HG02885 (cell line): ENCODE data around the gene C14orf39.
A peak's percentile ranks its signal among the peaks of the same experiment; 100 is the strongest.

Experiments
- ATAC-seq: cut with Tn5 transposase; IDR thresholded peaks from one replicate; pipeline ENCODE4 v1.9.1; 2021; ENCODE audit warnings: mild to moderate bottlenecking; ENCODE audit not compliant: unreplicated experiment, poor library complexity

The C14orf39 gene, protein sequence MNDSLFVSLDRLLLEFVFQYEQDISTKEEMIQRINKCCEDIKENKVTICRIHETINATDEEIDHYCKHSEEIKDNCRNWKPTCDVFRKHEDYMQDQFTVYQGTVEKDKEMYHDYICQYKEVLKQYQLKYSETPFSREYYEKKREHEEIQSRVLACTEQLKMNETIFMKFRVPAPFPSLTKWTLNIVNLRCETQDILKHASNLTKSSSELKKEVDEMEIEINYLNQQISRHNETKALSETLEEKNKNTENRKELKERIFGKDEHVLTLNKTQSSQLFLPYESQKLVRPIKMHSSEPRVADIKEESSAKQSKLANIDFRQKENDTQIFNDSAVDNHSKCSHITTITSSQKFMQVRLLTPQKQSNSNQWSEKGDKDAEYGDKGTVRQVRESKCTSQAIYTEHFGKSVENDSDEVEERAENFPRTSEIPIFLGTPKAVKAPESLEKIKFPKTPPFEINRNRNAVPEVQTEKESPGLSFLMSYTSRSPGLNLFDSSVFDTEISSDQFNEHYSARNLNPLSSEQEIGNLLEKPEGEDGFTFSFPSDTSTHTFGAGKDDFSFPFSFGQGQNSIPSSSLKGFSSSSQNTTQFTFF

GRCh38 chr14:60485598-60486251 lies at the start of gene C14orf39:
C14orf39 (minus strand) TSS chr14:60486063; CDS start chr14:60485078, 985 bp downstream.
- ATAC-seq, result no peak

DNA sequence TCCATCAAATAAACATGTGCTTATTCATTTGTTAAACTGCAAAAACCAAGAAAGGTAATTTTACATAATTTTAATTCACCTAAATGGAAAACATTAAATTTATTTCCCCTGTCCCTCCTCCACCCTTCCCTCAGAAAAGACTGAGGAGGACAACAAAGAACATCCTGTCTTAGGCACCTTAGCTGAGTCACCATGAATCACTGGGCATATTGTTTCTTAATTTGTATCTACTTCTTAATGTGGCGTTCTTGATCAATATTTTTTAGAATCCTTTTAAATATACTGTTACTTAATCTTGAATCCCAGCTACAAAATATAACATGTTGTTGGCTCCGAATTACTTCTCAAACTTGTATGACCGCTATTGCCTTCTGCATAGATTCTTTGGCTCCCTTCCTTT lies 46.6 kb upstream of the C14orf39 start:
- no peak for ATAC-seq

- peak; percentile 27 for ATAC-seq
Observed at GRCh38 chr14:60515511-60516289, 29.8 kb upstream of the C14orf39 start.

DNA sequence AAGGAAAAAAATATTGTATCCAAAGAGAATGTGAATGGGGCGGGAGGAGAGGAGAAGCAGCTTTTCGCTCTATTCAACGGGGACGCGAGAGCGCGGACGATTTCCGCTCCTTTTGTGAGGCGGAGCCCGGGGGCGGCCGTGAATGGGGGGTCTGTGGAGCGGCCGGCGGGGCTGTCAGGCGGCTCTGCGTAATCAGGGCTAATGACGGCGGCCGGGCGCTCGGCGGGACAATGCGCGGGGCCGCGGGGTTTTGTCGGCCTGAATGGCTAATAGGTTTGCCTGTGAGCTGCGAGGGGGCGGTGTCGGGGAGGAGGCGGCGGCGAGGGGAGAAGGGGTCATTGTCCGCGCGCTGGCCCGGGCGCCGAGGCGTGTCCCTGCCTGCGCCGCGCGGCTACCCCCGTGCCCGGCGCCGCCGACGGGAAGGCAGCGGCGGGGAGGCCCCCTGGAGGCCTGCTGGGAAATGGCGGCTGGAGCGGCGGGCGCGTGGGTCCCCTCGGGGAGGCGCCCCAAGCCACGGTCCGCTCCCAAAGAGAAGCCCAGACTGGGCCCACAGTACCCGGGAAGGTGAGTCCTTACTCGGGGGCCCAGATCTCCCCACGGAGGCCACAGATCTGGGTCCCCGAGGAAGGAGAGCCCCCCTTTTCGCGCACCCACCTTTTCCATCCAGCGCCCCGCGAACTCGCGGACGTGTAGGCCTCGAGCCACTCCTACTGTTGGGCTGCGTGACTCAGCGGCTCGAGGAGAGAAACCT lies 29.1 kb upstream of the C14orf39 start:
- peak; percentile 60 for ATAC-seq

- ATAC-seq, result no peak
Observed at GRCh38 chr14:60514378-60514740, 28.5 kb upstream of the C14orf39 start.

DNA sequence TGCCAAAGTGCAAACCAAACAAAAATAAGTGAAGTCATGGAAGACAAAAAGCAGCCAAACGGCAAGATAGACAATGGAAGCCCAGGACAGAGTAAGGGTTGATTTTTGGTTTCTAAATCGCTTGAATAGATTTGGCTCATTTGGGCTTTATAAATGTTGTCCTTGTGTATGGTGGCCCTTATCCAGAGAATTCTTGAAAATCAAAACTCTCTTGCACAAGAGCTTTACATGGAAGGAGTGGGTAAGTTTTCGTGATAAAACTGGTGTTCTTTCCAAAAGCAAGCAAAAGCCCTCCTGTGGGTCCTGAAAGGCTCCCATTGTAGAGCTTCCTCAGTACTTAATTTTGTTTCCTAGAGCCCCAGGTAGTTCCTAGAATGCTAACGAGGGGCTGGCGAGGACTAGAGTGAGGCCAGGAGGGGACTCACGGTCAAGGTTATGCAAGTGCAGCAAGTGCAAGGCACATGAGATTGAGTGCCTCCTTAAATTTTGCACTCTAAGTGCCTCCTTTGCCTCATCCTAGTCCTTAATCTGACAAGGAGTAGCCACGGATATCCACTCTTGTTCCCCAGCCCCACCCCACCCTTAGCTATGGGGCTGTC lies 27.2 kb upstream of the C14orf39 start:
- ATAC-seq, result no peak

DNA sequence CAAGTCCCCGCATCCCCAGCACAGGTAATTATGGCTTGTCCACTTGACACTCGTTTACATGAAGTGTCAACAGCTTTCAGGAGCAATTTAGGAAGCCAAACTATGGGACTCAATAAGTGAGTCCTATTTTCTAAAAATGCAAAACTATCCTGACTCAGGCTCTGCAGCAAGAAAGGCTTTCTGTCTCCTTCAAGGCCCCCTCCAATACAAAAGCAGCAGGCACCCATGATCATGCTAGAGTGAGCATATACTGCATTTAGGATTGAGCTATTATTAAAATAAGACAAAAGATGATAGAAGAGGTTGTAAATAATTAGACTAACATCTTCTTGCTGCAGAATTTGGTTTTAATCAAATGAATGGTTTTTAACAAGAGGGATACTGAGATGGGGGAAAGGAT lies 26.3 kb upstream of the C14orf39 start:
- ATAC-seq, result no peak

DNA sequence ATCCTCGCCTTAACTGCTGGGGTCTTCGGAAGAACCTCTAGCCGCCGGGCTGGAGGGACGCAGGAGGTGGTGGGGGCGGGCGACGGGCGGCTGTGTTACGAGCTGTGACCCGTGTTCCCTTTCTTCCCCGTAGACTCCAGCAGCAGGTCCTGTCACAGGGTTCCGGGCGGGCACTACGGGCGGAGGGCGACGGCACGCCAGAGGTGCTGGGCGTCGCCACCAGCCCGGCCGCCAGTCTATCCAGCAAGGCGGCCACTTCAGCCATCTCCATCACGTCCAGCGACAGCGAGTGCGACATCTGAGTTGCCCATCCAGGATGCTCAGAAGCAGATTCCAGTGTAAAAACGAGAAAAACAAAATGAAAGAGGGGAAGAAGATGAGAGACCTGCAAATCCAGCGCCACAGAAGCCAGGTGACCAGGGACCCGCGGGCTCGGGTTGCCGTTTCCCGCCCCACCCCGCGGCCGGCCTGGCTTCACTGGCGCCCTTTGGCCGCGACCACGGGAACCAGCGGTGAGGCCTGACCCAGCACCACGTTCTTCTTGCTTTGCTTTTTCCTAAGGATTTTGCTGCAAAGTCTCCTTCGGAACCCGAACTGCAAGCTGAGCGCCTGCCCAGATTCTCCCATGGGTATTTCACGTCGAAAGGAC lies 25.2 kb upstream of the C14orf39 start:
- ATAC-seq, result no peak

DNA sequence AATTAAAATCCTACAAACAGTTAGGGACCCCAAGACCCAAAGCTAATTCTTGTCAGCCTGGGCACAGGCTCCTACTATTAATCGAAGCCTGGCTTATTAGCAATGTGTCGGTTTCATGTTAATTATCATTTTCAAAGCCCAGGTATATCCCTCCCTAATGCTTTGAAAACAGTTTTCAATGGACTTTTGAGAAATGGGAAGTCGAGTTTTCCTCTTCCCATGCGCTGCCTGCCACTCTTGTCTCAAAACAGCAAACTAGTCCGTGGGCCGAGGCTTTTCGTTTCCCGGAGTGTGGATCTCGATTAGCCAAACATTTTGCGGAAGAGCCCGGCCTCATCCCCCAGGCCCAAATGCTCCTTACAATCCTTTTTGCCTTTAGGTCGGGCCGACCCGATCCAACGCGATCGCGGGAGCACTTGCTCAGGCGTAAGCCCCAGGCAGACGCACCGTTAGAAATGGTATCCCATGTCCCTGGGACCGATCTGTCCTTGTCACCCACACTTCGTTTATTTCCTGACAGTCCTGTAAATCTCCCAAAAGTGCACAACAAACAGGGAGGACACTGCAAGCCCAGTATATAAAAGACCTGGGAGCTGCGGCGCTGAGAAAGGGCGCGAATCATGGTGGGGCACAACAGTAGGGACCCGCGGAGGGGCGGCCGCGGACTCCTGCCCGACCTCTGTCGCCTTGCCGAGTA lies 24.5 kb upstream of the C14orf39 start:
- no peak for ATAC-seq

DNA sequence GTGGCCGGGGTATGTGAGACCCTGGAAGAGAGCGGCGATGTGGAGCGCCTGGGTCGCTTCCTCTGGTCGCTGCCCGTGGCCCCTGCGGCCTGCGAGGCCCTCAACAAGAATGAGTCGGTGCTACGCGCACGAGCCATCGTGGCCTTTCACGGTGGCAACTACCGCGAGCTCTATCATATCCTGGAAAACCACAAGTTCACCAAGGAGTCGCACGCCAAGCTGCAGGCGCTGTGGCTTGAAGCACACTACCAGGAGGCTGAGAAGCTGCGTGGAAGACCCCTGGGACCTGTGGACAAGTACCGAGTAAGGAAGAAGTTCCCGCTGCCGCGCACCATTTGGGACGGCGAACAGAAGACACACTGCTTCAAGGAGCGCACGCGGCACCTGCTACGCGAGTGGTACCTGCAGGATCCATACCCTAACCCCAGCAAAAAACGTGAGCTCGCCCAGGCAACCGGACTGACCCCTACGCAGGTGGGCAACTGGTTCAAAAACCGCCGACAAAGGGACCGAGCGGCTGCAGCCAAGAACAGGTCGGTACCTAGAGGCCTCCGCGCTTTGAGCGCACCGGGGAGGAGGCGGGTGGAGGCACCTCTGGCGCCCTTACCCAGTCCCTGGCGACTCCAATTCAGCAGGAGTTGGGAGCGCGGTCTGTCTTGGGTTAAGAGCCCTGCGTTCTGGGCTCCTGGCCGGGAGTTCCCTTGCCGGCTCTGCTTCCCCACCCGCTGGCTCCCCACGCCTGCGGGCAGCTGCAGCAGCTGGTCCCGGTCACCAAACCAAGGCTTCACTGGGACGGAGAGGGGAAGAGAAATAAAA lies 23.8 kb upstream of the C14orf39 start:
- ATAC-seq, result no peak

GRCh38 chr14:60508707-60509437 lies 23.0 kb upstream of the C14orf39 start, which contains the start of gene SIX6:
SIX6 (plus strand) TSS chr14:60509146; CDS start chr14:60509399, 253 bp downstream.
- ATAC-seq, result no peak

DNA sequence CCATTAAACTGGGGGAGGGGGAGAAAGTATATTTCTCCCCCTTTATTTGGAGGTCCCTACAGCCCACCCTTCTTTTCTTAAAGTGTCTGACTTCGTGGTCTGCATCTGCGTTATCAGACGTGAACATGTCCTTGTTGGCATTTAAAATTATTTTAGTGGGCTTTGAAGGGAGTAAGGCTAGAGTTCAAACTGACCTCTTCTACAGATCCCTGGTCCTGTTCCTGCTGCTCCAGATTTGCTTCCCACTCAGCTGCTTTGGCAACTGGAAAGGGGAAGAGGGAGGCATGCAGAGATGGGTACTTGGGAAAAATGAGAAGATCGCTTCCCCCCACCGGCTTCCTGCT lies 22.5 kb upstream of the C14orf39 start:
- no peak for ATAC-seq

- ATAC-seq, result no peak
Observed at GRCh38 chr14:60506985-60507829, 21.3 kb upstream of the C14orf39 start.

DNA sequence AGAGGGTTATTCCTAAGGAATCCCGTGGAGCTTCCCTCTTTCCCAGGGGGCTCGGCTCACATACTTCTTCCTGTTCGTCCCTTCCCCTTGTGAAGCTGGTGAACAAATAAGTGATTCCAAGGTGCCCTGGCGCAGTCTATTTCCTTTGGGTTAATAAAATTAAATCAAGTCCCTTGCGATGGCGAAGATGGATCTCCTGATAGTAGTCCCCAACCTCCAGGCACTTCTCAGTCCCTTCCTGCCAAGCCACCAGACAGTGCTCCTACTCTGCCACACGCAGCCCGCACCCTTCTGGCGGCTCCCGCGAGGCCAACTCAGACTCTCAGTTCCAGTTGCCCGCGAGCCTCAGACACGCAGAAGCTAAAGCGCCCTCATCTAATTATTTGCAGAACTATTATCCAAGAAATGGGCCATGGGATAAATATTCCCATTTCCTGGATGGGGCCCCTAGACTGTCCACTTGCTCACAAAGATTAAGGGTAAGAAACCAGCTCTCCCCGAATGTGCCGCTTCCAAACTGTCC lies 20.7 kb upstream of the C14orf39 start:
- ATAC-seq, result no peak

GRCh38 chr14:60506010-60506409 lies 20.1 kb upstream of the C14orf39 start:
- no peak for ATAC-seq

- ATAC-seq, result no peak
Observed at GRCh38 chr14:60505448-60505847, 19.6 kb upstream of the C14orf39 start.
